K562 (cell line): ENCODE data around the gene TUBB2A. TPM values are rescaled to one million over a fixed set of nuclear protein-coding genes. Genes with fewer than 3 reads are reported as not detected.

Experiments used
- BCOR ChIP-seq: fragments of 450-650 bp; IDR thresholded peaks from 2 replicates; pipeline ENCODE4 v1.6.1; 2016
- CBFA2T3 ChIP-seq: fragments of 450-650 bp; IDR thresholded peaks from 2 replicates; pipeline ENCODE4 v1.6.1; 2017
- CEBPB ChIP-seq: fragments of 450-650 bp; IDR thresholded peaks from 2 replicates; pipeline ENCODE4 v1.6.1; 2016; ENCODE audit warnings: missing genetic modification characterization, missing compliant biosample characterization
- ETV5 ChIP-seq: sonication (generic); formaldehyde crosslinking; IDR thresholded peaks from 2 replicates; pipeline ENCODE4 v1.4.0; 2020; ENCODE audit warnings: low read depth, mild to moderate bottlenecking, missing genetic modification reagents
- GABPA ChIP-seq: fragments of 200-800 bp; sonication (Bioruptor generic); conservative IDR thresholded peaks from 2 replicates; pipeline ENCODE4 v1.6.1; 2016; ENCODE audit warnings: low read depth, missing genetic modification characterization, missing compliant biosample characterization
- KHSRP ChIP-seq: fragments of 450-650 bp; IDR thresholded peaks from 2 replicates; pipeline ENCODE4 v1.6.1; 2017
- MAFG ChIP-seq: fragments of 450-650 bp; conservative IDR thresholded peaks from 2 replicates; pipeline ENCODE4 v1.6.1; 2016; ENCODE audit warnings: missing genetic modification characterization, missing compliant biosample characterization
- ZNF143 ChIP-seq: sonication (generic); formaldehyde crosslinking; IDR thresholded peaks from 2 replicates; pipeline ENCODE4 v1.9.0; 2022; ENCODE audit warnings: mild to moderate bottlenecking, missing genetic modification reagents
- ZNF253 ChIP-seq: fragments of 250-450 bp; sonication (Bioruptor Pico); conservative IDR thresholded peaks from 2 replicates; pipeline ENCODE4 v1.6.1; 2021; ENCODE audit warnings: mild to moderate bottlenecking
- ZNF431 ChIP-seq: sonication (generic); formaldehyde crosslinking; IDR thresholded peaks from 2 replicates; pipeline ENCODE4 v1.8.0; 2022; ENCODE audit warnings: mild to moderate bottlenecking, missing genetic modification reagents
- ZNF766 ChIP-seq: fragments of 200-800 bp; sonication (Bioruptor generic); conservative IDR thresholded peaks from 2 replicates; pipeline ENCODE4 v1.6.1; 2016; ENCODE audit warnings: missing genetic modification characterization, missing compliant biosample characterization
- polyA plus RNA-seq, 8 experiments: library from polyadenylated mRNA; depleted of rRNA in 4 of 8; stranded (reverse) in 5 of 8; unstranded in 3 of 8; fragments of >200 nt; fragmentation: Nextera tagmentation in 2 of 8; fragmentation: Illumina TruSeq in 1 of 8; extraction: Ambion mirVana in 2 of 8; extraction: Trizol in 1 of 8; gene quantifications; 2 replicates each; pipeline versions ENCODE4 v1.2.1 to v1.2.3, GENCODE V29; 2011 to 2014; ENCODE audit warnings: inconsistent platforms in 1 of 8, missing spikeins in 1 of 8
- total RNA-seq, 7 experiments: library from RNA; depleted of rRNA in 6 of 7; stranded (reverse); fragments of >200 nt in 6 of 7; fragmentation: Illumina TruSeq in 2 of 7; extraction: Trizol in 2 of 7; gene quantifications; 2 replicates each; pipeline versions ENCODE4 v1.2.1 to v1.2.3, GENCODE V29; 2011 to 2021; ENCODE audit warnings: low replicate concordance in 1 of 7
- TF ChIP-seq, protein P1 (sequence below): fragments of 450-650 bp; IDR thresholded peaks from 2 replicates; pipeline ENCODE4 v1.6.1; 2016
- TF ChIP-seq, protein P2 (sequence below): fragments of 450-650 bp; conservative IDR thresholded peaks from 2 replicates; pipeline ENCODE4 v1.6.1; 2016; ENCODE audit warnings: missing genetic modification characterization, low read depth, mild to moderate bottlenecking, control low read depth, missing compliant biosample characterization
- TF ChIP-seq, protein P3 (sequence below): sonication (generic); formaldehyde crosslinking; IDR thresholded peaks from 2 replicates; pipeline ENCODE4 v1.8.1; 2023; ENCODE audit warnings: mild to moderate bottlenecking, missing genetic modification reagents
- TF ChIP-seq, protein P4 (sequence below): fragments of 250-450 bp; sonication (Bioruptor Pico); IDR thresholded peaks from 2 replicates; pipeline ENCODE4 v1.5.0; 2021
- TF ChIP-seq, protein P5 (sequence below): sonication (generic); formaldehyde crosslinking; IDR thresholded peaks from 2 replicates; pipeline ENCODE4 v1.8.0; 2022; ENCODE audit warnings: mild to moderate bottlenecking, missing genetic modification reagents
- TF ChIP-seq, protein P6 (sequence below): fragments of 450-650 bp; formaldehyde crosslinking; IDR thresholded peaks from 2 replicates; pipeline ENCODE4 v1.4.0; 2022; ENCODE audit warnings: missing genetic modification characterization
- TF ChIP-seq, protein P7 (sequence below), 3 experiments: fragments of 200-800 bp in 1 of 3; sonication (Bioruptor generic) in 1 of 3; sonication (generic) in 1 of 3; formaldehyde crosslinking in 1 of 3; IDR thresholded peaks; 2 replicates each; pipeline versions ENCODE4 v1.6.1 to v1.8.0; 2016 to 2022; ENCODE audit warnings: mild to moderate bottlenecking in 2 of 3, missing compliant biosample characterization in 2 of 3, missing genetic modification characterization in 2 of 3, missing genetic modification reagents in 1 of 3
- TF ChIP-seq, protein P8 (sequence below): conservative IDR thresholded peaks from 2 replicates; pipeline ENCODE4 v1.6.1; 2011; ENCODE audit warnings: low read depth, mild to moderate bottlenecking, low read length; ENCODE audit not compliant: control insufficient read depth

The TUBB2A gene
- total and polyA plus RNA-seq, 9 of the 15 experiments (the other 6 are each of a cell fraction or from before 2014, with no cell fraction given), result 3.6 to 92.1 (median 45.6) TPM

DNA sequence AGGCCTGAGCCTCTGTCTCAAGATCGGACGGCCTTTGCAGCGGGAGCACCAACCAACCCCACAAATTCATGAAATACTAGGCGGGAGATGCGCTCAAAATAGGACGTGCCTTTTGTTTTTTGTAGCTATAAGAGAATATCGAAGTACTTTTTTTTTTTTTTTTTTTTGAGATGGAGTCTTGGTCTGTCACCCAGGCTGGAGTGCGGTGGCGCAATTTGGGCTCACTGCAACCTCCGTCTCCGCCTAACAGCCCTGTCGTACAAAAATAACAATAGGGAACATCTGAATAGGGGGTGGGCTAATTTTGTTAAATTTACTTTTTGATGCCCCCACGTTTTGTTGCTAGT lies 5.9 kb upstream of the TUBB2A start (continued):
- TF ChIP-seq, protein P1, sequence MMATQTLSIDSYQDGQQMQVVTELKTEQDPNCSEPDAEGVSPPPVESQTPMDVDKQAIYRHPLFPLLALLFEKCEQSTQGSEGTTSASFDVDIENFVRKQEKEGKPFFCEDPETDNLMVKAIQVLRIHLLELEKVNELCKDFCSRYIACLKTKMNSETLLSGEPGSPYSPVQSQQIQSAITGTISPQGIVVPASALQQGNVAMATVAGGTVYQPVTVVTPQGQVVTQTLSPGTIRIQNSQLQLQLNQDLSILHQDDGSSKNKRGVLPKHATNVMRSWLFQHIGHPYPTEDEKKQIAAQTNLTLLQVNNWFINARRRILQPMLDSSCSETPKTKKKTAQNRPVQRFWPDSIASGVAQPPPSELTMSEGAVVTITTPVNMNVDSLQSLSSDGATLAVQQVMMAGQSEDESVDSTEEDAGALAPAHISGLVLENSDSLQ, result no peak
- no peak for TF ChIP-seq CBFA2T3
- no peak for TF ChIP-seq ETV5 (CRISPR knock-in tag)
- TF ChIP-seq, protein P2, sequence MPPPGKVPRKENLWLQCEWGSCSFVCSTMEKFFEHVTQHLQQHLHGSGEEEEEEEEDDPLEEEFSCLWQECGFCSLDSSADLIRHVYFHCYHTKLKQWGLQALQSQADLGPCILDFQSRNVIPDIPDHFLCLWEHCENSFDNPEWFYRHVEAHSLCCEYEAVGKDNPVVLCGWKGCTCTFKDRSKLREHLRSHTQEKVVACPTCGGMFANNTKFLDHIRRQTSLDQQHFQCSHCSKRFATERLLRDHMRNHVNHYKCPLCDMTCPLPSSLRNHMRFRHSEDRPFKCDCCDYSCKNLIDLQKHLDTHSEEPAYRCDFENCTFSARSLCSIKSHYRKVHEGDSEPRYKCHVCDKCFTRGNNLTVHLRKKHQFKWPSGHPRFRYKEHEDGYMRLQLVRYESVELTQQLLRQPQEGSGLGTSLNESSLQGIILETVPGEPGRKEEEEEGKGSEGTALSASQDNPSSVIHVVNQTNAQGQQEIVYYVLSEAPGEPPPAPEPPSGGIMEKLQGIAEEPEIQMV (tag), result no peak
- 0 out of 2 replicates have a peak, but pooled peaks have one; percentile 20 for TF ChIP-seq GABPA (tag)
- peak; percentile 82; the same call in 1 of the 2 replicates for TF ChIP-seq ZNF766
- TF ChIP-seq, protein P3, sequence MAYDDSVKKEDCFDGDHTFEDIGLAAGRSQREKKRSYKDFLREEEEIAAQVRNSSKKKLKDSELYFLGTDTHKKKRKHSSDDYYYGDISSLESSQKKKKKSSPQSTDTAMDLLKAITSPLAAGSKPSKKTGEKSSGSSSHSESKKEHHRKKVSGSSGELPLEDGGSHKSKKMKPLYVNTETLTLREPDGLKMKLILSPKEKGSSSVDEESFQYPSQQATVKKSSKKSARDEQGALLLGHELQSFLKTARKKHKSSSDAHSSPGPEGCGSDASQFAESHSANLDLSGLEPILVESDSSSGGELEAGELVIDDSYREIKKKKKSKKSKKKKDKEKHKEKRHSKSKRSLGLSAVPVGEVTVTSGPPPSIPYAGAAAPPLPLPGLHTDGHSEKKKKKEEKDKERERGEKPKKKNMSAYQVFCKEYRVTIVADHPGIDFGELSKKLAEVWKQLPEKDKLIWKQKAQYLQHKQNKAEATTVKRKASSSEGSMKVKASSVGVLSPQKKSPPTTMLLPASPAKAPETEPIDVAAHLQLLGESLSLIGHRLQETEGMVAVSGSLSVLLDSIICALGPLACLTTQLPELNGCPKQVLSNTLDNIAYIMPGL (CRISPR knock-in tag), result no peak
- no peak for TF ChIP-seq ZNF431
- TF ChIP-seq ZNF143 (CRISPR knock-in tag), result no peak
- TF ChIP-seq MAFG (tag), result no peak
- TF ChIP-seq, protein P4, sequence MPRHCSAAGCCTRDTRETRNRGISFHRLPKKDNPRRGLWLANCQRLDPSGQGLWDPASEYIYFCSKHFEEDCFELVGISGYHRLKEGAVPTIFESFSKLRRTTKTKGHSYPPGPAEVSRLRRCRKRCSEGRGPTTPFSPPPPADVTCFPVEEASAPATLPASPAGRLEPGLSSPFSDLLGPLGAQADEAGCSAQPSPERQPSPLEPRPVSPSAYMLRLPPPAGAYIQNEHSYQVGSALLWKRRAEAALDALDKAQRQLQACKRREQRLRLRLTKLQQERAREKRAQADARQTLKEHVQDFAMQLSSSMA (CRISPR knock-in tag), result no peak
- TF ChIP-seq ZNF253 (CRISPR knock-in tag), result no peak
- TF ChIP-seq, protein P5, sequence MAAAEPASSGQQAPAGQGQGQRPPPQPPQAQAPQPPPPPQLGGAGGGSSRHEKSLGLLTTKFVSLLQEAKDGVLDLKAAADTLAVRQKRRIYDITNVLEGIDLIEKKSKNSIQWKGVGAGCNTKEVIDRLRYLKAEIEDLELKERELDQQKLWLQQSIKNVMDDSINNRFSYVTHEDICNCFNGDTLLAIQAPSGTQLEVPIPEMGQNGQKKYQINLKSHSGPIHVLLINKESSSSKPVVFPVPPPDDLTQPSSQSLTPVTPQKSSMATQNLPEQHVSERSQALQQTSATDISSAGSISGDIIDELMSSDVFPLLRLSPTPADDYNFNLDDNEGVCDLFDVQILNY (CRISPR knock-in tag), result no peak
- TF ChIP-seq, protein P6, sequence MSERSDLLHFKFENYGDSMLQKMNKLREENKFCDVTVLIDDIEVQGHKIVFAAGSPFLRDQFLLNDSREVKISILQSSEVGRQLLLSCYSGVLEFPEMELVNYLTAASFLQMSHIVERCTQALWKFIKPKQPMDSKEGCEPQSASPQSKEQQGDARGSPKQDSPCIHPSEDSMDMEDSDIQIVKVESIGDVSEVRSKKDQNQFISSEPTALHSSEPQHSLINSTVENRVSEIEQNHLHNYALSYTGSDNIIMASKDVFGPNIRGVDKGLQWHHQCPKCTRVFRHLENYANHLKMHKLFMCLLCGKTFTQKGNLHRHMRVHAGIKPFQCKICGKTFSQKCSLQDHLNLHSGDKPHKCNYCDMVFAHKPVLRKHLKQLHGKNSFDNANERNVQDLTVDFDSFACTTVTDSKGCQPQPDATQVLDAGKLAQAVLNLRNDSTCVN, result no peak
- TF ChIP-seq KHSRP, result no peak
- TF ChIP-seq CEBPB (tag), result peak; percentile 93
- TF ChIP-seq, protein P7, sequence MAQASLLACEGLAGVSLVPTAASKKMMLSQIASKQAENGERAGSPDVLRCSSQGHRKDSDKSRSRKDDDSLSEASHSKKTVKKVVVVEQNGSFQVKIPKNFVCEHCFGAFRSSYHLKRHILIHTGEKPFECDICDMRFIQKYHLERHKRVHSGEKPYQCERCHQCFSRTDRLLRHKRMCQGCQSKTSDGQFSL (CRISPR knock-in tag; IDR thresholded peaks at IDR 0.05), result no peak
- TF ChIP-seq, protein P7 (tag; IDR thresholded peaks at IDR 0.05), result no peak
- TF ChIP-seq BCOR, result peak; percentile 8; the same call in 1 of the 2 replicates
- TF ChIP-seq, protein P8, sequence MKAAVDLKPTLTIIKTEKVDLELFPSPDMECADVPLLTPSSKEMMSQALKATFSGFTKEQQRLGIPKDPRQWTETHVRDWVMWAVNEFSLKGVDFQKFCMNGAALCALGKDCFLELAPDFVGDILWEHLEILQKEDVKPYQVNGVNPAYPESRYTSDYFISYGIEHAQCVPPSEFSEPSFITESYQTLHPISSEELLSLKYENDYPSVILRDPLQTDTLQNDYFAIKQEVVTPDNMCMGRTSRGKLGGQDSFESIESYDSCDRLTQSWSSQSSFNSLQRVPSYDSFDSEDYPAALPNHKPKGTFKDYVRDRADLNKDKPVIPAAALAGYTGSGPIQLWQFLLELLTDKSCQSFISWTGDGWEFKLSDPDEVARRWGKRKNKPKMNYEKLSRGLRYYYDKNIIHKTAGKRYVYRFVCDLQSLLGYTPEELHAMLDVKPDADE, result no peak
